HepG2 (cell line): ENCODE results near the gene PTMA. TPM values are rescaled to one million over a fixed set of nuclear protein-coding genes. Genes with fewer than 3 reads are reported as not detected.

Experiments used
- MAZ ChIP-seq, 2 experiments: sonication (generic) in 1 of 2; formaldehyde crosslinking in 1 of 2; IDR thresholded peaks; 2 replicates each; pipeline versions ENCODE4 v1.5.0 to v1.6.1; 2012 to 2020; ENCODE audit warnings: low read depth in 2 of 2, mild to moderate bottlenecking in 2 of 2, borderline replicate concordance in 1 of 2, improper control_type of control experiment in 1 of 2, low read length in 1 of 2, missing genetic modification reagents in 1 of 2, moderate library complexity in 1 of 2
- NFAT5 ChIP-seq: sonication (generic); formaldehyde crosslinking; IDR thresholded peaks from 2 replicates; pipeline ENCODE4 v1.4.0; 2020; ENCODE audit warnings: missing genetic modification reagents
- PHF5A ChIP-seq: IDR thresholded peaks from one replicate; pipeline ENCODE4 v1.6.1; 2018; ENCODE audit warnings: low read depth, missing genetic modification reagents; ENCODE audit not compliant: unreplicated experiment
- PRDM15 ChIP-seq: sonication (generic); formaldehyde crosslinking; IDR thresholded peaks from 2 replicates; pipeline ENCODE4 v1.4.0; 2020; ENCODE audit warnings: missing genetic modification reagents
- RBFOX2 ChIP-seq: fragments of 200-400 bp; formaldehyde crosslinking; IDR thresholded peaks from 2 replicates; pipeline ENCODE4 v1.6.1; 2017; ENCODE audit warnings: low read depth, mild to moderate bottlenecking, low read length
- RXRB ChIP-seq: IDR thresholded peaks from 2 replicates; pipeline ENCODE4 v1.6.1; 2016; ENCODE audit warnings: borderline replicate concordance, missing genetic modification reagents, missing compliant biosample characterization
- TBP ChIP-seq: sonication (generic); formaldehyde crosslinking; IDR thresholded peaks from 2 replicates; pipeline ENCODE4 v1.5.0; 2020; ENCODE audit warnings: missing genetic modification reagents
- TFE3 ChIP-seq: IDR thresholded peaks from 2 replicates; pipeline ENCODE4 v1.6.1; 2016
- TRAFD1 ChIP-seq: sonication (generic); formaldehyde crosslinking; IDR thresholded peaks from 2 replicates; pipeline ENCODE4 v1.5.1; 2020; ENCODE audit warnings: missing genetic modification reagents, mild to moderate bottlenecking, borderline replicate concordance
- ZFP82 ChIP-seq: sonication (generic); formaldehyde crosslinking; IDR thresholded peaks from 2 replicates; pipeline ENCODE4 v1.5.1; 2020; ENCODE audit warnings: mild to moderate bottlenecking, missing genetic modification reagents, borderline replicate concordance
- ZNF652 ChIP-seq: IDR thresholded peaks from 2 replicates; pipeline ENCODE4 v1.6.1; 2016; ENCODE audit warnings: low read depth, borderline replicate concordance
- ZNF790 ChIP-seq: sonication (generic); formaldehyde crosslinking; IDR thresholded peaks from 2 replicates; pipeline ENCODE4 v1.8.0; 2022; ENCODE audit warnings: missing genetic modification reagents, mild to moderate bottlenecking, borderline replicate concordance
- polyA plus RNA-seq, 8 experiments: library from polyadenylated mRNA; depleted of rRNA in 3 of 8; stranded (reverse) in 7 of 8; unstranded in 1 of 8; fragments of >200 nt; fragmentation: Illumina TruSeq in 4 of 8; extraction: Trizol in 4 of 8; gene quantifications; 2 replicates each; pipeline versions ENCODE4 v1.2.1 to v1.2.3, GENCODE V29; 2011 to 2016; ENCODE audit warnings: low read depth in 4 of 8, missing spikeins in 1 of 8, mixed read lengths in 1 of 8; ENCODE audit not compliant: insufficient read depth in 1 of 8
- total RNA-seq, 5 experiments: library from RNA; depleted of rRNA; stranded (reverse); fragments of >200 nt; fragmentation: Illumina TruSeq; extraction: Trizol; gene quantifications; 2 replicates each; pipeline ENCODE4 v1.2.3, GENCODE V29; 2016; ENCODE audit warnings: low read depth in 1 of 5

PTMA gene
- total and polyA plus RNA-seq, 2 of the 13 experiments (the other 11 are each of a cell fraction or from before 2014, with no cell fraction given): 190 to 1,086 TPM

- TF ChIP-seq ZNF790 (no peak), PHF5A (CRISPR knock-in tag) (no peak), ZNF652 (CRISPR knock-in tag) (no peak), PRDM15 (no peak), MAZ (IDR thresholded peaks at IDR 0.05; ENCODE audit: borderline replicate concordance, low read depth, low read length) (0 out of 2 replicates have a peak, but pooled peaks have one; percentile 30), MAZ (CRISPR knock-in tag; IDR thresholded peaks at IDR 0.05; ENCODE audit: low read depth) (no peak), TFE3 (CRISPR knock-in tag) (no peak), ZFP82 (no peak), TRAFD1 (CRISPR knock-in tag) (0 out of 2 replicates have a peak, but pooled peaks have one; percentile 43), RXRB (CRISPR knock-in tag) (0 out of 2 replicates have a peak, but pooled peaks have one; percentile 3), RBFOX2 (no peak), NFAT5 (no peak), TBP (no peak)
Observed at GRCh38 chr2:231710799-231711676, 2.7 kb downstream of the PTMA start (continued).
